Measurements from ENCODE around the gene HECTD1. TPM values are rescaled to one million over a fixed set of nuclear protein-coding genes. Genes with fewer than 3 reads are reported as not detected.

Gene HECTD1
- total and polyA plus RNA-seq, 8 donors = 33.5 to 529 (median 182) TPM

DNA sequence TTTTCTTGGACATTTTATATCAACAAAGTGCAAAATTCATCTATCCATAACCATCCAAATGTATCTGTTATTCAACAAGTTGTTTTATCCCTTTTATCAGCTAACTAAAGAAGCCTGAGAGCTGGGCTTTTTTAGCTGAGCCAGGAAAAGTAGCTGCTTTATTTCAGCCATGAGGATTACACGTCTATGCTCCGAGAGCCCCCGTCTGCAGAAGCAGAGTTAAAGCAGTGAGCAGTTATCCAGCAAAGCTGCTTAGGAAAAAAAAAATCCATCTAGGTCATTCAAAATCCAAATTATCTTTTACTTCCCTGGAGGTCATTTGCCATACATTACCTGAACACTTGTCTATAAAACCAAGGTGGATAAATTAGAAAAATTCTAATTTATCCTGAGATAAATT is 15.7 kb upstream of the HECTD1 start:
- no peaks in the 10 kb centered on the region for H3K36me3 ChIP-seq
- intact Hi-C loops (cut with DNase I; ENCODE audit: low total_unique reads) = no loop called here
- no peaks in the 10 kb centered on the region for H3K27me3 ChIP-seq
- no peak overlapping the region for H3K4me3 ChIP-seq
- peaks cover 0 to 7% (median 1%) of the 10 kb centered on the region in 4 donors for H3K4me1 ChIP-seq
- 43 to 57% (median 54%) methylated on average over 3 of the region's 3 CpGs for WGBS, 5 donors
- DNase-seq = no peak
- TF ChIP-seq, protein P1, sequence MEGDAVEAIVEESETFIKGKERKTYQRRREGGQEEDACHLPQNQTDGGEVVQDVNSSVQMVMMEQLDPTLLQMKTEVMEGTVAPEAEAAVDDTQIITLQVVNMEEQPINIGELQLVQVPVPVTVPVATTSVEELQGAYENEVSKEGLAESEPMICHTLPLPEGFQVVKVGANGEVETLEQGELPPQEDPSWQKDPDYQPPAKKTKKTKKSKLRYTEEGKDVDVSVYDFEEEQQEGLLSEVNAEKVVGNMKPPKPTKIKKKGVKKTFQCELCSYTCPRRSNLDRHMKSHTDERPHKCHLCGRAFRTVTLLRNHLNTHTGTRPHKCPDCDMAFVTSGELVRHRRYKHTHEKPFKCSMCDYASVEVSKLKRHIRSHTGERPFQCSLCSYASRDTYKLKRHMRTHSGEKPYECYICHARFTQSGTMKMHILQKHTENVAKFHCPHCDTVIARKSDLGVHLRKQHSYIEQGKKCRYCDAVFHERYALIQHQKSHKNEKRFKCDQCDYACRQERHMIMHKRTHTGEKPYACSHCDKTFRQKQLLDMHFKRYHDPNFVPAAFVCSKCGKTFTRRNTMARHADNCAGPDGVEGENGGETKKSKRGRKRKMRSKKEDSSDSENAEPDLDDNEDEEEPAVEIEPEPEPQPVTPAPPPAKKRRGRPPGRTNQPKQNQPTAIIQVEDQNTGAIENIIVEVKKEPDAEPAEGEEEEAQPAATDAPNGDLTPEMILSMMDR (IDR thresholded peaks at IDR 0.05) = no peak
- TF ChIP-seq POLR2A (IDR thresholded peaks at IDR 0.05) (no peak), EP300 (IDR thresholded peaks at IDR 0.05) (no peak), POLR2AphosphoS5 (IDR thresholded peaks at IDR 0.05) (no peak)
- no peaks in the 10 kb centered on the region for H3K9me3 ChIP-seq
- no peak overlapping the region for H3K27ac ChIP-seq

DNA sequence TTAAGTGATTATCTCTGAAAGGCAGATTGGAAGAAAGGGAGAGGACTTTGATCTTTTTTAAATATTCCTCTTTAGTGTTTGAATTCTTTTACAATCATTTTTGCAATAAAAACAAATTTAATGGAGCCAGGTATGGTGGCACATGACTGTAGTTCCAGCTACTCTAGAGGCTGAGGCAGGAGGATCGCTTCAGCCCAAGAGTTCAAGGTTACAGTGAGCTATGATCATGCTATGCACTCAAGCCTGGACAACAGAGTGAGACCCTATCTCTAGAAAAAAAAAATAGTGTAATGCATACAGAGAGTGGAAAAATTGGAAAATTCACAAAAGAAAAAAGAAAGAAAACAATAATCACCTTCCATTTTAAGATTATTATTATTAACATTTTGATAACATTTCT is 15.2 kb upstream of the HECTD1 start:
- WGBS, 5 donors = 90 to 100% (median 95%) methylated on average over 1 of the region's 1 CpG
- no peaks in the 10 kb centered on the region for H3K27me3 ChIP-seq
- H3K4me1 ChIP-seq = peaks cover 0 to 2% (median 0%) of the 10 kb centered on the region in 4 donors
- TF ChIP-seq POLR2A (IDR thresholded peaks at IDR 0.05) (no peak), EP300 (IDR thresholded peaks at IDR 0.05) (no peak), POLR2AphosphoS5 (IDR thresholded peaks at IDR 0.05) (no peak)
- TF ChIP-seq, protein P1 (IDR thresholded peaks at IDR 0.05) = no peak
- no peak for DNase-seq
- intact Hi-C loops (cut with DNase I; ENCODE audit: low total_unique reads) = no loop called here
- H3K9me3 ChIP-seq = no peaks in the 10 kb centered on the region
- H3K27ac ChIP-seq = no peak overlapping the region
- no peaks in the 10 kb centered on the region for H3K36me3 ChIP-seq
- no peak overlapping the region for H3K4me3 ChIP-seq

DNA sequence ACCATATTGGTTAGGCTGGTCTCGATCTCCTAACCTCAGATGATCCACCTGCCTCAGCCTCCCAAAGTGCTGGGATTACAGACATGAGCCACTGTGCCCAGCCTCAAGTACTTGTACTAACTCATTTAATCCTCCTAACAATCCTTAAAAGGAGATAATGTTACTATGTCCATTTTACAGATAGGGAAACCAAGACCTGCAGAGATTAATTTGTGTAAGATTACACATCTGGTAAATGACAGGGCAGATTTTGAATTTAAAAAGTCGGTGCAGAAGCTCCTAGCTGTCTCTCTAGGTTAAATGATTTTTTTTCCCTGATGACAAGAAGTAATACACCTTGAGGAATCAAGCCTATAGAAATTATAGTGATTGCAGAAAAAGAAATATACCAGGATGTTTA is 13.7 kb upstream of the HECTD1 start:
- 92 to 94% (median 94%) methylated on average over 2 of the region's 2 CpGs for WGBS, 5 donors
- TF ChIP-seq EP300 (IDR thresholded peaks at IDR 0.05) (no peak), POLR2AphosphoS5 (IDR thresholded peaks at IDR 0.05) (no peak), POLR2A (IDR thresholded peaks at IDR 0.05) (no peak)
- TF ChIP-seq, protein P1 (IDR thresholded peaks at IDR 0.05) = no peak
- no peaks in the 10 kb centered on the region for H3K9me3 ChIP-seq
- no peaks in the 10 kb centered on the region for H3K36me3 ChIP-seq
- no peaks in the 10 kb centered on the region for H3K4me1 ChIP-seq
- no peak overlapping the region for H3K4me3 ChIP-seq
- H3K27me3 ChIP-seq = no peaks in the 10 kb centered on the region
- DNase-seq = no peak
- intact Hi-C loops (cut with DNase I; ENCODE audit: low total_unique reads) = no loop called here
- no peak overlapping the region for H3K27ac ChIP-seq

DNA sequence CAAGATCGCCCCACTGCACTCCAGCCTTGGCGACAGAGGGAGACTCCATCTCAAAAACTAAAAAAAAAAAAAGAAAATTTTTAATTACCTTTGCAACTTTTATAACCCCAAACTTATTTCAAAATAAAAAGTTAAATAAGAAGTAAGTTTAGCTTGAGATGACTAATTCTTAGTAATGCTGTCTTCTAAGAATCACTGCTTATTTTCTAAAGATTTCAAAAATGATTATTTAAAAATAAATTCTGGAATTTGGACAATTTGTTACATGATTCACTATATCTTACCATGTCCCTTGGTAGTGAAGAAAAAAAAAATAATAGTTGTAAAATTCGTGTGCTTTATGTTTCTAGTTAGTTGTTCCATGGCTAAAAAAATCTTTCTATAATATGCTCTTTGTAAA is 11.6 kb upstream of the HECTD1 start:
- no peaks in the 10 kb centered on the region for H3K27me3 ChIP-seq
- H3K4me3 ChIP-seq = no peak overlapping the region
- no peaks in the 10 kb centered on the region for H3K9me3 ChIP-seq
- H3K27ac ChIP-seq = no peak overlapping the region
- TF ChIP-seq, protein P1 (IDR thresholded peaks at IDR 0.05) = no peak
- no peak for TF ChIP-seq POLR2A (IDR thresholded peaks at IDR 0.05)
- no peak for TF ChIP-seq POLR2AphosphoS5 (IDR thresholded peaks at IDR 0.05)
- no peaks in the 10 kb centered on the region for H3K4me1 ChIP-seq
- H3K36me3 ChIP-seq = no peaks in the 10 kb centered on the region
- 73 to 79% (median 76%) methylated on average over 3 of the region's 3 CpGs for WGBS, 5 donors
- intact Hi-C loops (cut with DNase I; ENCODE audit: low total_unique reads) = no loop called here
- no peak for DNase-seq

Measured in stomach (tissue), 9 donors.